ENCODE data around the gene SNX9. TPM values are rescaled to one million over a fixed set of nuclear protein-coding genes. Genes with fewer than 3 reads are reported as not detected.

SNX9 gene
- total and polyA plus RNA-seq, 10 of the 15 experiments (the other 5 are each of a cell fraction or from before 2014, with no cell fraction given), result 0.03 to 2.0 (median 0.37) TPM

DNA sequence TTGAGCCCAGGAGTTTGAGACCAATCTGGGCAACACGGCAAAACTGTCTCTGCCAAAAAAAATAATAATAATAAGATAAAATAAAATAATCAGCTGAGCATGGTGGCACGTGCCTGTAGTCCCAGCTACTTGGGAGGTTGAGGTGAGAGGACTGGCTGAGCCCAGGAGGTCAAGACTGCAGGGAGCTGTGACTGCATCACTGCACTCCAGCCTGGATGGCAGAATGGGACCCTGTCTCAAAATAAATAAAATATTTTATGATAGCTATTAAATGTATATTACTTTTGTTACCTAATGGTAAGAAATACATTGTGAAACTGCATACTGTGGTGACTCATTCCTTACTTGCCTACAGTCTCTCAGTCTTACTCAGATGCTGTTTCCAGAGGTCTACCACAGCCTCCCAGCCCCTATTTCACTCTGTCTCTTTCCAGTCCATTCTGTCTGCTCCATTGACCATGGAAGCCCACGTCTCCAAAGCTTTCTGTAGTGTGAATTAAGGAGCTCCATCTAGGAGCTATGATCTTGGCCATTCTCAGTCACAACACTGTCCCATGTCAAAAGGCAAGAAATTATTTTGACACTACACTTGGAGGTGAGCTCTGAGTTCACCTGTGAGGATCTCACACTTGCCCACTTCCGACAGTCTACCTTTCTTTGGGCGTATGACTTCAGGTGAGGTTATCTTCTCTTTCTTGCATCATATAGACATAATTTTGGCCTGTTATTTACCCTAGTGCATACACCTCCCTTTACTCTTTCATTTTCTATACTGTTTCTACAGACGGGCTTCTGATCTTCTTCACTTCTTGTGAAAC lies 22.4 kb upstream of the SNX9 start (continued):
- TF ChIP-seq CREM (IDR thresholded peaks at IDR 0.05; ENCODE audit: low read depth) (peak; percentile 61; the same call in 1 of the 2 replicates), BCL11A (IDR thresholded peaks at IDR 0.05; ENCODE audit: low read depth, low read length) (peak; percentile 97), EP300 (IDR thresholded peaks at IDR 0.05; ENCODE audit: borderline replicate concordance in 1 of 2, control insufficient read depth in 1 of 2, low read depth in 2 of 2, low read length in 2 of 2) (peak; percentile 39 to 94)

DNA sequence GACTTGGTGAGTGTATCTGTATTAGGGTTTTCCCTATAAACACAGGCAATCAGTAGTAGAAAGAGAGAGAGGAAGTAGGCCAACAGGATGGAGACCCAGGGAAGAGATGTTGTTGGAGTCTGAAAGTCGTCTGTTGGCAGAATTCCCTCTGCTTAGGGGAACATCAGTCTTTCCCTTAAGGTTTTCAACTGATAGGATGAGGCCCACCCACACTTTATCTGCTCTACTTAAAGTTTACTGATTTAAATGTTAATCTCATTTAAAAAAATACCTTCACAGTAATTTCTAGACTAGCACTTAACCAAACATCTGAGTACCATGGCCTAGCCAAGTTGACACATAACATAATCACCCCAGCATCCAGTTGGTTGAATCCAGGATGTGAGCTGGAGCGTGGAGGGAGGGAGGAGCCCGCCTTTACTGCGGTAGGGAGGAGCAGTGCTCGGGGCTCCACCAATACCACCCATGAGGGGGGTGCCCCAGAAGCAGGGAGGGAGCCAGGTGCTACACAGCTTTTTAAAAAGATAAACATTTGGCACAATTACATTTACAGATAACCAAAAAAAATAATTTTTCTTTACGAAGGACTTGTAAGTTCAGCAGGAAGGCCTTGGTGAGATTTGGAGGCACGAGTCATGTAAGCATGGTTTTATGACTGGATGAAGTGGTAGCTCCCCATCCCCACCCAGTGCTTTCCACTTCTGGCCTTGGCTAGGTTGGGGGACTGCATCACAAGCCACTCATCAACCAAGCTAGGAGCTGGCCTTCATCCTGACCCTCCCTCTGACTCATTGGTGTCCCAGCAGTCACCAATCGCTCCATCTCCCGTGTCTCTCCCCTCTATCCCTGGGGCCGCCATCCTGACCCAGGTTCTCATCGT lies 18.4 kb upstream of the SNX9 start:
- no peak overlapping the region for H2AFZ ChIP-seq (ENCODE audit: control insufficient read depth, low read depth, low read length)
- in situ Hi-C loops (cut with MboI), result no loop called here
- no peak overlapping the region for H3K27ac ChIP-seq (ENCODE audit: control insufficient read depth, insufficient read depth)
- DNase-seq (ENCODE audit: low read depth, low spot score) (no peak), ATAC-seq (no peak), FAIRE-seq (no peak)
- H3K36me3 ChIP-seq (ENCODE audit: control insufficient read depth in 2 of 2, insufficient read depth in 2 of 2, low read length in 1 of 2), result no peaks in the 10 kb centered on the region
- H3K4me1 ChIP-seq (ENCODE audit: control insufficient read depth, insufficient read depth, low read length), result peaks cover 22% of the 10 kb centered on the region
- BruUV-seq (replicated peaks), result no TSS peak
- no peak overlapping the region for H3K4me2 ChIP-seq (ENCODE audit: control insufficient read depth, insufficient read depth)
- ChIA-PET SMC1A (ENCODE audit: uncharacterized antibody, unreplicated experiment) (no interaction called here), CTCF (interaction anchor here (0.5 kb wide), 1 partner anchor 11 kb away, joined by 3 read pairs; no protein-coding TSS in a partner anchor), POLR2A (interaction anchor here (0.9 kb wide), 1 partner anchor 15 kb away, joined by 3 read pairs; no protein-coding TSS in a partner anchor), RAD21 (ENCODE audit: unreplicated experiment) (no interaction called here)
- no peaks in the 10 kb centered on the region for H3K79me2 ChIP-seq (ENCODE audit: control insufficient read depth, insufficient read depth, low read length)
- H3K9me3 ChIP-seq (replicated peaks; ENCODE audit: control insufficient read depth, insufficient read depth, low read length), result peaks cover 2% of the 10 kb centered on the region; the same call in 1 of the 3 replicates
- intact Hi-C loops (cut with micrococcal nuclease; ENCODE audit: unreplicated experiment), result no loop called here
- no peak overlapping the region for H3K9ac ChIP-seq (ENCODE audit: control insufficient read depth, insufficient read depth, low read length)
- no peaks in the 10 kb centered on the region for H4K20me1 ChIP-seq (ENCODE audit: control insufficient read depth, insufficient read depth)
- TF ChIP-seq POLR2A (IDR thresholded peaks at IDR 0.05; ENCODE audit: low read depth, low read length) (no peak), HDAC2 (IDR thresholded peaks at IDR 0.05) (no peak), WRNIP1 (IDR thresholded peaks at IDR 0.05; ENCODE audit: borderline replicate concordance, low read depth, low read length) (no peak), MEF2B (IDR thresholded peaks at IDR 0.05; ENCODE audit: partially characterized antibody, poor library complexity, severe bottlenecking) (no peak), NR2C2 (IDR thresholded peaks at IDR 0.05; ENCODE audit: borderline replicate concordance, control insufficient read depth, insufficient read length, low read depth) (no peak), SMAD5 (IDR thresholded peaks at IDR 0.05; ENCODE audit: low read depth) (no peak), CHD1 (IDR thresholded peaks at IDR 0.05; ENCODE audit: low read depth, low read length) (no peak), STAT3 (IDR thresholded peaks at IDR 0.05; ENCODE audit: low read depth, low read length) (no peak)
- TF ChIP-seq, protein P1, sequence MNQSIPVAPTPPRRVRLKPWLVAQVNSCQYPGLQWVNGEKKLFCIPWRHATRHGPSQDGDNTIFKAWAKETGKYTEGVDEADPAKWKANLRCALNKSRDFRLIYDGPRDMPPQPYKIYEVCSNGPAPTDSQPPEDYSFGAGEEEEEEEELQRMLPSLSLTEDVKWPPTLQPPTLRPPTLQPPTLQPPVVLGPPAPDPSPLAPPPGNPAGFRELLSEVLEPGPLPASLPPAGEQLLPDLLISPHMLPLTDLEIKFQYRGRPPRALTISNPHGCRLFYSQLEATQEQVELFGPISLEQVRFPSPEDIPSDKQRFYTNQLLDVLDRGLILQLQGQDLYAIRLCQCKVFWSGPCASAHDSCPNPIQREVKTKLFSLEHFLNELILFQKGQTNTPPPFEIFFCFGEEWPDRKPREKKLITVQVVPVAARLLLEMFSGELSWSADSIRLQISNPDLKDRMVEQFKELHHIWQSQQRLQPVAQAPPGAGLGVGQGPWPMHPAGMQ (IDR thresholded peaks at IDR 0.05; ENCODE audit: borderline replicate concordance), result no peak
- TF ChIP-seq, protein P2, sequence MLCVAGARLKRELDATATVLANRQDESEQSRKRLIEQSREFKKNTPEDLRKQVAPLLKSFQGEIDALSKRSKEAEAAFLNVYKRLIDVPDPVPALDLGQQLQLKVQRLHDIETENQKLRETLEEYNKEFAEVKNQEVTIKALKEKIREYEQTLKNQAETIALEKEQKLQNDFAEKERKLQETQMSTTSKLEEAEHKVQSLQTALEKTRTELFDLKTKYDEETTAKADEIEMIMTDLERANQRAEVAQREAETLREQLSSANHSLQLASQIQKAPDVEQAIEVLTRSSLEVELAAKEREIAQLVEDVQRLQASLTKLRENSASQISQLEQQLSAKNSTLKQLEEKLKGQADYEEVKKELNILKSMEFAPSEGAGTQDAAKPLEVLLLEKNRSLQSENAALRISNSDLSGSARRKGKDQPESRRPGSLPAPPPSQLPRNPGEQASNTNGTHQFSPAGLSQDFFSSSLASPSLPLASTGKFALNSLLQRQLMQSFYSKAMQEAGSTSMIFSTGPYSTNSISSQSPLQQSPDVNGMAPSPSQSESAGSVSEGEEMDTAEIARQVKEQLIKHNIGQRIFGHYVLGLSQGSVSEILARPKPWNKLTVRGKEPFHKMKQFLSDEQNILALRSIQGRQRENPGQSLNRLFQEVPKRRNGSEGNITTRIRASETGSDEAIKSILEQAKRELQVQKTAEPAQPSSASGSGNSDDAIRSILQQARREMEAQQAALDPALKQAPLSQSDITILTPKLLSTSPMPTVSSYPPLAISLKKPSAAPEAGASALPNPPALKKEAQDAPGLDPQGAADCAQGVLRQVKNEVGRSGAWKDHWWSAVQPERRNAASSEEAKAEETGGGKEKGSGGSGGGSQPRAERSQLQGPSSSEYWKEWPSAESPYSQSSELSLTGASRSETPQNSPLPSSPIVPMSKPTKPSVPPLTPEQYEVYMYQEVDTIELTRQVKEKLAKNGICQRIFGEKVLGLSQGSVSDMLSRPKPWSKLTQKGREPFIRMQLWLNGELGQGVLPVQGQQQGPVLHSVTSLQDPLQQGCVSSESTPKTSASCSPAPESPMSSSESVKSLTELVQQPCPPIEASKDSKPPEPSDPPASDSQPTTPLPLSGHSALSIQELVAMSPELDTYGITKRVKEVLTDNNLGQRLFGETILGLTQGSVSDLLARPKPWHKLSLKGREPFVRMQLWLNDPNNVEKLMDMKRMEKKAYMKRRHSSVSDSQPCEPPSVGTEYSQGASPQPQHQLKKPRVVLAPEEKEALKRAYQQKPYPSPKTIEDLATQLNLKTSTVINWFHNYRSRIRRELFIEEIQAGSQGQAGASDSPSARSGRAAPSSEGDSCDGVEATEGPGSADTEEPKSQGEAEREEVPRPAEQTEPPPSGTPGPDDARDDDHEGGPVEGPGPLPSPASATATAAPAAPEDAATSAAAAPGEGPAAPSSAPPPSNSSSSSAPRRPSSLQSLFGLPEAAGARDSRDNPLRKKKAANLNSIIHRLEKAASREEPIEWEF (IDR thresholded peaks at IDR 0.05; ENCODE audit: insufficient replicate concordance, low read depth, low read length), result no peak
- WGBS (ENCODE audit: insufficient coverage, insufficient replicate concordance, low lambda C conversion rate, missing lambda C conversion rate), result 80% methylated on average over 11 of the region's 11 CpGs
- no peak overlapping the region for H3K4me3 ChIP-seq
- H3K27me3 ChIP-seq (replicated peaks in 1 of 2; ENCODE audit: control insufficient read depth in 2 of 2, insufficient read depth in 2 of 2, low read length in 1 of 2), result peaks cover 0 to 2% of the 10 kb centered on the region in 2 experiments; a peak in 3 of 4 replicates
